Lower leg skin (tissue), 4 donors: ENCODE data around the gene TNNI2. TPM values are rescaled to one million over a fixed set of nuclear protein-coding genes. Genes with fewer than 3 reads are reported as not detected.

Source experiments
- DNase-seq, 2 donors: peaks; one replicate each; pipeline ENCODE4 v3.0.0-alpha.2; 2019; ENCODE audit warnings: low spot score in 2 of 2
- H3K4me3 ChIP-seq: fragments of 200-600 bp; sonication (generic); 2 replicates; pipeline ENCODE4 v1.5.1; 2017; ENCODE audit warnings: mild to moderate bottlenecking, low read depth; ENCODE audit not compliant: poor library complexity, severe bottlenecking
- POLR2A ChIP-seq, 2 donors: fragments of 450-650 bp; IDR thresholded peaks; one replicate each; pipeline ENCODE4 v1.6.1; 2016 to 2017; ENCODE audit warnings: antibody characterized with exemption in 2 of 2, mild to moderate bottlenecking in 1 of 2, moderate library complexity in 1 of 2
- WGBS, 2 donors: methylation state at CpG; one replicate each; pipeline ENCODE4 v1.1.5; 2018; 5-methylcytosine and 5-hydroxymethylcytosine counted together
- intact Hi-C: fragments of 100-400 bp; cut with DNase I; formaldehyde crosslinking; loops from one replicate; pipeline ENCODE4 v1.15.0; 2023; ENCODE audit warnings: low total_unique reads
- total RNA-seq, 4 donors: library from RNA; depleted of rRNA; stranded (reverse); fragments of >200 nt; gene quantifications; one replicate each; pipeline ENCODE4 v1.1.0, GENCODE V29; 2016
- TF ChIP-seq, protein P1 (sequence below), 3 donors: fragments of 450-650 bp; IDR thresholded peaks; one replicate each; pipeline ENCODE4 v1.5.1; 2016; ENCODE audit warnings: antibody characterized with exemption in 3 of 3, mild to moderate bottlenecking in 3 of 3, moderate library complexity in 2 of 3

Gene TNNI2
- total RNA-seq, 4 donors from 2014 or later: 10.7 to 17.7 (median 15.8) TPM

DNA sequence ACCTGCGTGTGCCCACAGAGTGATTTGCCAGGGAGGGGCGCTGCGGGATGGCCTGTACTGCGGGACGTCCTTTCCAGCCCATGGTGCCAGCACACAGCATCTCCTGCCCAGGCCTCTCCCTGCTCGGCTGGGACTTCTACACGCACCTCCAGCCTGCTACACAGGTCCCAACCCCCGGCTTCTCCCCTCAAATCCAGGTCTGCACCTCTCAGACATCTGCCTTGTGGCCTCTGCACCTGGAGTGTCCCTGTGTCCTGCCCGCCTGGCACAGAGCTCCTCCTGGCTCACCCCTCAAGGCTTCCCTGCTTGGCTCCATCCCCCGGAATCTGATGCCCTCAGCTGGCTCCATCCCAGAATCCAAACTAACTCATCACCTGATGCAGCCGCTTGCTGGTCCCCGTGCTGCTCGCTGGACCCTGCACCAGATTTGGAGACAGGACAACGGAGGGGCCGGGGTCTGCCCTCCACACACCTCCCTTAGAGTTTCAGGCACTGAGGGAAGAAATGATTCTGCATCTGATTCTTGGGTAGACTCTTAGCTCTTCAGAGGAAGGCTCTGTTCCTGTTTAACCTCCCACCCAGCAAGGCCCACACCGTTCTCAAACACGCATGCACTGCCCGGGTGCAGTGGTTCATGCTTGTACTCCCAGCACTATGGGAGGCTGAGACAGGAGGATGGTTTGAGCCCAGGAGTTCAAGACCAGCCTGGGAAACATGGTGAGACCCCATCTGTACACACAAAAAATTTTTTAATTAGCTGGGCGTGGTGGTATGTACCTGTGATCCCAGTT is 10.1 kb downstream of the TNNI2 start:
- TF ChIP-seq, protein P1, sequence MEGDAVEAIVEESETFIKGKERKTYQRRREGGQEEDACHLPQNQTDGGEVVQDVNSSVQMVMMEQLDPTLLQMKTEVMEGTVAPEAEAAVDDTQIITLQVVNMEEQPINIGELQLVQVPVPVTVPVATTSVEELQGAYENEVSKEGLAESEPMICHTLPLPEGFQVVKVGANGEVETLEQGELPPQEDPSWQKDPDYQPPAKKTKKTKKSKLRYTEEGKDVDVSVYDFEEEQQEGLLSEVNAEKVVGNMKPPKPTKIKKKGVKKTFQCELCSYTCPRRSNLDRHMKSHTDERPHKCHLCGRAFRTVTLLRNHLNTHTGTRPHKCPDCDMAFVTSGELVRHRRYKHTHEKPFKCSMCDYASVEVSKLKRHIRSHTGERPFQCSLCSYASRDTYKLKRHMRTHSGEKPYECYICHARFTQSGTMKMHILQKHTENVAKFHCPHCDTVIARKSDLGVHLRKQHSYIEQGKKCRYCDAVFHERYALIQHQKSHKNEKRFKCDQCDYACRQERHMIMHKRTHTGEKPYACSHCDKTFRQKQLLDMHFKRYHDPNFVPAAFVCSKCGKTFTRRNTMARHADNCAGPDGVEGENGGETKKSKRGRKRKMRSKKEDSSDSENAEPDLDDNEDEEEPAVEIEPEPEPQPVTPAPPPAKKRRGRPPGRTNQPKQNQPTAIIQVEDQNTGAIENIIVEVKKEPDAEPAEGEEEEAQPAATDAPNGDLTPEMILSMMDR (IDR thresholded peaks at IDR 0.05): no peak
- TF ChIP-seq POLR2A (IDR thresholded peaks at IDR 0.05): no peak
- 90 to 92% methylated on average over 19 of the region's 19 CpGs for WGBS, 2 donors
- intact Hi-C loops: no loop called here
- no peak overlapping the region for H3K4me3 ChIP-seq
- no peak for DNase-seq

DNA sequence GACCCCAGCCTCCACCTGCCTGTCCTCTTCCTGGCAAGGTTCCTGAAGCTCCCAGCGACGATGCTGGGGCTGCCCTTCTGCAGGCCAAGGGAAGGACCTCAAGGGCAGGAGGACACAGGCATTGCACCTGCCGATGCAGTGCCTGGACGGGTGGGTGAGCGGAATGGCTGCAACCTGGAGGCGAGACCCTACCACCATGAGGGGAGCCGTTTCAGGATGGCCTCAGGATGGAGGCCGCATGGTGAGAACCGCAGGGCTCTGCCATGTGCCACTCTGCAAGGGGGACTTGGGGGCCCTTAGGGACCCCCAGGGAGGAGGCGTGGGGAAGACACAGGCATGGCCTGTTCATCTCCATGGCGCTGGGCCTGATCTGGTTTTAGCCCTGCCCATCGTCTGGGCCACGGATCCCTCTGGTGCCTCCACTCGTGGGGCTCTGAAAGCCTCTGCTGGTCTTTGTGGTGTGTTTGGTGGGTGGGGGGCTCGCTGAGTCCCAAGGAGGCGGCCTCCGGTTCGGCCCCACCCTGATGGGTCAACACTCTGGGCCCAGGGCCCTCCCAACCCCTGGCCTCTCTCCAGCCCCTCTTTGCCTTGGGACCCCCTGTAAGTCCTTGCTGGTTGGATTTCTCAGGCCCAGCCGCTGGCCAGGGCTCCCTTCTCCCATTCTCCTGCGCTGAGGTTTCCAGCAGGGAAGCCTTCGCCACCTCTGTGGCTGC is 12.8 kb downstream of the TNNI2 start:
- intact Hi-C loops: no loop called here
- no peak for DNase-seq
- TF ChIP-seq POLR2A (IDR thresholded peaks at IDR 0.05): no peak
- TF ChIP-seq, protein P1 (IDR thresholded peaks at IDR 0.05): no peak
- 90 to 95% methylated on average over 16 to 20 of the region's 21 CpGs for WGBS, 2 donors
- H3K4me3 ChIP-seq: no peak overlapping the region

DNA sequence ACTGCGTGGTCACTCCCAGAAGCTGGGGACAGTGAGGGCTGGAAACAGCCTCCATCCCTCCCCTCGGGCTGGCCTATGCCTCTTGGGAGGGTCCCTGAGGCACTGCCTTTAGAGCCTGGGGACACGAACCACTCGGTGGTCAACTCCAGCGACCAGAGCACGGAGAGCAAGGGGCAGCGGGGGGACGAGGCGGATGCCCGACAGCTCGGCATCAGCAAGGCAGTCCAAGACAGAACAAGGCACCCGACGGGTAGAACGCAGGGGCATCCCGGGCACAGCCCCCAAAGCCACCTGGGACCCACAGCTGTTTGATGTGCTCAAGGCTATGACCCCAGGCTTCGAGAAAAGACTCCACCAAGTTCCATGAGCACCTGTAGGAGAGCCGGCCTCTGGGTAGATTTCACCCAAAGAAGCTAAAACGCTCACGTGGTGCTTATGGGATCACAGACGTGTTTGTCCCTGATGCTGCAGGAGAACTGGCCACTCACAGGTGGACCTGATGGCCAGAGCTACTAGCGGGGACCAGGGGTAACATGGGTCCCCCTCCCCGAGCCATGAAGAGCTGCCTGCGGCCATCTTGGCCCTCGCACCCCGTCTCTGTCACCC is 13.6 kb downstream of the TNNI2 start:
- DNase-seq: no peak
- TF ChIP-seq POLR2A (IDR thresholded peaks at IDR 0.05): no peak
- TF ChIP-seq, protein P1 (IDR thresholded peaks at IDR 0.05): no peak
- WGBS, 2 donors: 79 to 83% methylated on average over 24 to 25 of the region's 25 CpGs
- H3K4me3 ChIP-seq: no peak overlapping the region
- intact Hi-C loops: no loop called here

DNA sequence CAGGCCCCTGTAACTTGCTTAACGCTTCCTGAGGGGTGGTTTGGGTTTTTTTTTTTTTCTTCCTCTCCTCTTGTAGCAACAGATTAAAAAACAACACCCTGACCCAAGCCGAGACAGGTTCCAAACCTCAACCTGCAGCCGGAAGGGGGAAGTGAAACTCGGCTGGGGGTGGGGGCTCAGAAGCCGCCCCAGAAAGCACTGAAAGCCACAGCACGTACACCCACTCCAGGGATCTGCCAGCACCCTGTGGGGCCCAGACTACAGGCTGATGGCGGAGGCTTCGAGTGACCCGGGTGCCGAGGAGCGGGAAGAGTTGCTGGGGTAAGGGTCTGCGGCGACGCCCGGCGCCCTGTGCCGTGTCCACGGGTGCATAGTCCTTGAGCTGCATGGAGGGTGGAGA is 14.1 kb downstream of the TNNI2 start, which contains the start of gene LSP1:
Gene LSP1, plus strand, starts transcription at position 208 of the 400 bp plus-strand sequence. Its CDS starts 61 bp downstream, at position 269.
- H3K4me3 ChIP-seq: no peak within 1 kb of the TSS
- 76 to 79% methylated on average over 18 of the region's 18 CpGs for WGBS, 2 donors
- intact Hi-C loops: no loop called here
- no peak for TF ChIP-seq POLR2A (IDR thresholded peaks at IDR 0.05)
- TF ChIP-seq, protein P1 (IDR thresholded peaks at IDR 0.05): no peak
- DNase-seq: no peak

DNA sequence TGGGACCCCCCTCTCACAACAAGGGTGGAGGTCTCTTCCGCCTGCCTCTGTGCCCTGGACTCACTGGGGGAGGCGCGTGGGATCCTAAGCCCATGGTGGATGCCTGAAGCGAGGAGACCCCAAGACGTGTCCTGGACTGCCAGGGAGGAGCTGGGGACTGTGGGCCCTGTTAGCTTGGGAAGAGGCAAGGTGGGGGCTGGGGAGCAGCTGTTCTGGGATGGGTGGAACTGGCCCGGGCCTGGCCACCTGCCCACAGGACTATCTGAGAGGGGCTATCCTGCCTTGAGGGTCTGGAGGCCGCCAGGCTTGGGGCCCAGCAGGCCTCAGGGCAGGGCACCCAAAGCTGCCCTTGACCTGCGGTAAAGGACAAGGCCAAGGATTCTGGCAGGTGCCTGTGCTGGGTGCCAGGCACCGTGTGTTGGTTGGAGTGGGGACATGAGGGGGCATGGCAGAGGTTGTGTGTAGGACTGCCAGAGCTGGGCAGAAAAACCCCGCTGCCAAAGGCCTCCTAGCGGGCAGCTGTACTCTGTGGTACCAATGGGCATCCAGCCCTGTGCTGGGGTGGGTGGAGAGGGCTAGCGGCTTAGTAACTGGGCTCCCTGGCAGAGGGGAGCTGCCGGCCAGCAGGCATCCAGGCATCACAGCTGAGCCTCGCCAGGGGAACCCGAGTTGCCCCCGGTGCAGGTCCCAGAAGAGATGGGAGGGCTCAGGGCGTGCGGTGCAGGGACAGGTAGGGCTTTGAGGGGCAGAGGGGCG is 14.8 kb downstream of the TNNI2 start:
- H3K4me3 ChIP-seq: no peak overlapping the region

More for the DNA sequence above, 14.8 kb downstream of the TNNI2 start:
- no peak for TF ChIP-seq POLR2A (IDR thresholded peaks at IDR 0.05)
- TF ChIP-seq, protein P1 (IDR thresholded peaks at IDR 0.05): no peak
- no peak for DNase-seq
- WGBS, 2 donors: 84 to 90% methylated on average over 11 to 19 of the region's 19 CpGs
- intact Hi-C loops: no loop called here
